Testis (tissue), 3 donors: Measurements from ENCODE around the gene FAM237B. TPM values are rescaled to one million over a fixed set of nuclear protein-coding genes. Genes with fewer than 3 reads are reported as not detected.

Experiments
- DNase-seq: peaks from one replicate; pipeline ENCODE4 v3.0.0-alpha.2; 2019
- H3K27ac ChIP-seq, 2 donors: fragments of 200-600 bp; sonication (generic); one replicate each; pipeline ENCODE4 v1.5.1; 2019
- H3K27me3 ChIP-seq: fragments of 200-600 bp; sonication (generic); one replicate; pipeline ENCODE4 v1.5.1; 2019
- H3K36me3 ChIP-seq: fragments of 200-600 bp; sonication (generic); one replicate; pipeline ENCODE4 v1.5.1; 2017; ENCODE audit warnings: low read depth; ENCODE audit errors: missing control alignments
- H3K4me1 ChIP-seq: fragments of 200-600 bp; sonication (generic); one replicate; pipeline ENCODE4 v1.5.1; 2019
- H3K4me3 ChIP-seq, 2 donors: fragments of 200-600 bp; sonication (generic); one replicate each; pipeline ENCODE4 v1.5.1; 2017 to 2019
- H3K9me3 ChIP-seq: fragments of 200-600 bp; sonication (generic); one replicate; pipeline ENCODE4 v1.5.1; 2017
- CTCF ChIP-seq, 3 experiments: fragments of 450-650 bp in 2 of 3; fragments of 200-600 bp in 1 of 3; sonication (generic) in 1 of 3; IDR thresholded peaks; one replicate each; pipeline ENCODE4 v1.5.1; 2016 to 2019; ENCODE audit warnings: antibody characterized with exemption in 3 of 3, mild to moderate bottlenecking in 2 of 3, moderate library complexity in 1 of 3
- POLR2A ChIP-seq: fragments of 450-650 bp; IDR thresholded peaks from one replicate; pipeline ENCODE4 v1.6.1; 2017; ENCODE audit warnings: antibody characterized with exemption, mild to moderate bottlenecking, moderate library complexity
- WGBS, 2 donors: methylation state at CpG; one replicate each; pipeline ENCODE4 v1.1.5; 2018; 5-methylcytosine and 5-hydroxymethylcytosine counted together
- intact Hi-C: fragments of 100-400 bp; cut with DNase I; formaldehyde crosslinking; loops from one replicate; pipeline ENCODE4 v1.15.1; 2023; ENCODE audit warnings: low total_unique reads
- polyA plus RNA-seq: library from polyadenylated mRNA; stranded (reverse); fragments of 350-450 nt; fragmentation: Illumina TruSeq; extraction: RNeasy Lipid Tissue Mini Kit (QIAGEN cat#74804); gene quantifications from one replicate; pipeline ENCODE4 v1.2.3, GENCODE V29; 2014; ENCODE audit warnings: low read depth, low replicate concordance; ENCODE audit not compliant: insufficient read depth
- total RNA-seq, 2 donors: library from RNA; depleted of rRNA; stranded (reverse); fragments of >200 nt; gene quantifications; one replicate each; pipeline ENCODE4 v1.2.3, GENCODE V29; 2016

Gene FAM237B
- total and polyA plus RNA-seq, 3 donors from 2014 or later = 0.17 TPM; not detected in 2

GRCh38 chr7:90267263-90267858 is 53.7 kb downstream of the FAM237B start:
- no peak for TF ChIP-seq POLR2A
- no peak for TF ChIP-seq CTCF (IDR thresholded peaks at IDR 0.05)
- no peaks in the 10 kb centered on the region for H3K36me3 ChIP-seq
- WGBS, 2 donors = 75 to 80% methylated on average over 5 of the region's 5 CpGs
- DNase-seq = no peak
- no peak overlapping the region for H3K27ac ChIP-seq
- no peaks in the 10 kb centered on the region for H3K9me3 ChIP-seq
- no peak overlapping the region for H3K4me3 ChIP-seq
- H3K27me3 ChIP-seq = no peaks in the 10 kb centered on the region
- intact Hi-C loops = no loop called here
- H3K4me1 ChIP-seq = no peaks in the 10 kb centered on the region

GRCh38 chr7:90266808-90267207 is 54.3 kb downstream of the FAM237B start:
- 71 to 76% methylated on average over 3 of the region's 3 CpGs for WGBS, 2 donors
- intact Hi-C loops = no loop called here
- no peaks in the 10 kb centered on the region for H3K9me3 ChIP-seq
- H3K4me1 ChIP-seq = no peaks in the 10 kb centered on the region
- DNase-seq = no peak
- H3K27ac ChIP-seq = no peak overlapping the region
- H3K36me3 ChIP-seq = no peaks in the 10 kb centered on the region
- TF ChIP-seq POLR2A = no peak
- no peak for TF ChIP-seq CTCF (IDR thresholded peaks at IDR 0.05)
- no peaks in the 10 kb centered on the region for H3K27me3 ChIP-seq
- no peak overlapping the region for H3K4me3 ChIP-seq

Other genes with a start within 250 kb of the FAM237B start
- gene STEAP1, start 166.8 kb downstream of the FAM237B start, total RNA-seq = 1 to 10 TPM; 6.4 to 7.3 TPM
- gene STEAP1, start 166.8 kb downstream of the FAM237B start, polyA plus RNA-seq = 6.4 TPM
- 1 to 10 TPM; 4.3 to 4.5 TPM for gene STEAP2, start 109.6 kb downstream of the FAM237B start, total RNA-seq
- 1.8 TPM for gene STEAP2, start 109.6 kb downstream of the FAM237B start, polyA plus RNA-seq
- 10 to 100 TPM in 1 of 2 donors, 1 to 10 TPM in 1; 8.7 to 18.0 TPM for gene CFAP69, start 76.1 kb downstream of the FAM237B start, total RNA-seq
- gene CFAP69, start 76.1 kb downstream of the FAM237B start, polyA plus RNA-seq = 9.0 TPM
- gene GTPBP10, start 25.4 kb upstream of the FAM237B start, total RNA-seq = 10 to 100 TPM; 14.6 to 16.6 TPM
- 25.6 TPM for gene GTPBP10, start 25.4 kb upstream of the FAM237B start, polyA plus RNA-seq
- 10 to 100 TPM; 31.8 to 33.9 TPM for gene CLDN12, start 82.2 kb upstream of the FAM237B start, total RNA-seq
- 40.5 TPM for gene CLDN12, start 82.2 kb upstream of the FAM237B start, polyA plus RNA-seq
- 1 to 10 TPM; 5.8 to 8.0 TPM for gene PTTG1IP2, start 148.3 kb upstream of the FAM237B start, total RNA-seq
- gene PTTG1IP2, start 148.3 kb upstream of the FAM237B start, polyA plus RNA-seq = 13.1 TPM